ENCODE results near the gene SLC30A5.

The SLC30A5 gene

DNA sequence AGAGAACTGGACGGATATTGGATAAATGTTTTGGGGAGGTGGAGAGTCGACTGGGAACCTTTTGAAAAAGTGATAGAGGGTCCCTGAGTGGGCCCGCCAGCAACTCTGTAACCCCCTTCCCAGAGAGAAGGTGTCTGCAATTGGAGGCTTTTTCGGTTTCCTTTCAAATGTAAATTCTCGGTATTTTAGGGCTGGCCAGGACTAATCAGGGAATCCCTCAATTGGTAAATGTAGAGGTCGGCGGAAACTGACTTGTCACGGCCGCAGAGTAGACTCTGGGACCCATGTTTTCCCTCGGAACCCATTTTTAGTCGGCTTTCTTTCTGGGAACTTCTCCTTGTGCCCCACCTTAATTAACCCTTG is 73.7 kb downstream of the SLC30A5 start:
- no peak for DNase-seq (ENCODE audit: low read depth, low spot score)

DNA sequence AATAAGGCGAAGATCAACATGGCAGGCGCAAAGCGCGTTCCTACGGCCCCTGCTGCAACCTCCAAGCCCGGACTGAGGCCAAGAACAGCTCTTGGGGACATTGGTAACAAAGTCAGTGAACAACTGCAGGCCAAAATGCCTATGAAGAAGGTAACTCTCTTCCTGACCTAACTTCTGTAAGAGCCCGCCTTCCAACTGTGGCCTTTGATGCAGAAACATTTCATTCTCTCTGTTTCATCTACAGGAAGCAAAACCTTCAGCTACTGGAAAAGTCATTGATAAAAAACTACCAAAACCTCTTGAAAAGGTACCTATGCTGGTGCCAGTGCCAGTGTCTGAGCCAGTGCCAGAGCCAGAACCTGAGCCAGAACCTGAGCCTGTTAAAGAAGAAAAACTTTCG is 74.1 kb downstream of the SLC30A5 start:
- no peak for DNase-seq (ENCODE audit: low read depth, low spot score)

DNA sequence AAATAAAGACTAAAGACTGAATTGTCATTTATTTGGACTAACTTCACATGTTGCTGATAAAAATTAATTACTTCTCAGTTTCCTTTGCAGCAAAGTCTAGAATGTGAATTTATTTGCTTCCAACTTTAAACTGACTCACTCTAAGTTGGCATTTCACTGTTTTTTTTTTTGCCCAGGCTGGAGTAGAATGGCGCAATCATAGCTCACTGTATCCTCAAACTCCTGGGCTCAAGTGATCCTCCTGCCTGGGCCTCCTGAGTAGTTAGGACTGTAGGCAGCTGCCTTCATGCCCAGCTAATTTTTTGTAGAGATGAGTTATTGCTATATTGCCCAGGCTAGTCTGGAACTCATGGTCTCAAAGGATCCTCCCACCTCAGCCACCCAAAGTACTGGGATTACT is 76.7 kb downstream of the SLC30A5 start:
- no peak for DNase-seq (ENCODE audit: low read depth, low spot score)

DNA sequence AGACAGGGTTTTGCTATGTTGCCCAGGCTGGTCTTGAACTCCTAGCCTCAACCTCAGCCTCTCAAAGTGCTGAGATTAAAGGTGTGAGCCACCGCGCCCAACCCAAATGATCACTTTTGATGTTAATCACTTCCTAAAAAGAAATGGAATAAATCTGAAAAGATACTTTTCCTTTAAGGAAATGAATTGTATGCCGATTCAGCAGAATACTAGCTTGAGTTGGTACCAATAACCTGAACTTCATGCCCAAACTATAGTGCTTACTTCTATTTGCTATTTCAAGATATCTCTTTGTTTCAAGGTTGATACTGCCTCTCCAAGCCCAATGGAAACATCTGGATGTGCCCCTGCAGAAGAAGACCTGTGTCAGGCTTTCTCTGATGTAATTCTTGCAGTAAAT is 77.2 kb downstream of the SLC30A5 start:
- no peak for DNase-seq (ENCODE audit: low read depth, low spot score)
